ENCODE results near the gene THEMIS. TPM values are rescaled to one million over a fixed set of nuclear protein-coding genes. Genes with fewer than 3 reads are reported as not detected.

THEMIS gene
- total RNA-seq, 1 donor from 2014 or later, result under 0.01 TPM

- Histone ChIP-seq H3K27me3 (ENCODE audit: control insufficient read depth in 3 of 3, insufficient read depth in 3 of 3, low read length in 3 of 3) (no peaks in the 10 kb centered on the region), H3K27ac (ENCODE audit: low read depth, low read length) (no peak overlapping the region), H3K9ac (ENCODE audit: low read depth in 1 of 3, low read length in 3 of 3) (no peak overlapping the region), H3K4me1 (ENCODE audit: control insufficient read depth in 3 of 3, insufficient read depth in 3 of 3, low read length in 3 of 3) (no peaks in the 10 kb centered on the region), H3K4me3 (ENCODE audit: low read length in 3 of 3) (no peak overlapping the region), H3K36me3 (ENCODE audit: control insufficient read depth in 3 of 3, insufficient read depth in 3 of 3, low read length in 3 of 3) (no peaks in the 10 kb centered on the region), H3K9me3 (ENCODE audit: control insufficient read depth in 3 of 3, low read length in 3 of 3) (no peaks in the 10 kb centered on the region)
Observed at GRCh38 chr6:127866766-127867165, 34.1 kb downstream of the THEMIS start.

- Histone ChIP-seq H3K27ac (ENCODE audit: low read depth, low read length) (no peak overlapping the region), H3K27me3 (ENCODE audit: control insufficient read depth in 3 of 3, insufficient read depth in 3 of 3, low read length in 3 of 3) (no peaks in the 10 kb centered on the region), H3K36me3 (ENCODE audit: control insufficient read depth in 3 of 3, insufficient read depth in 3 of 3, low read length in 3 of 3) (no peaks in the 10 kb centered on the region), H3K9ac (ENCODE audit: low read depth in 1 of 3, low read length in 3 of 3) (no peak overlapping the region), H3K4me1 (ENCODE audit: control insufficient read depth in 3 of 3, insufficient read depth in 3 of 3, low read length in 3 of 3) (no peaks in the 10 kb centered on the region), H3K4me3 (ENCODE audit: low read length in 3 of 3) (no peak overlapping the region), H3K9me3 (ENCODE audit: control insufficient read depth in 3 of 3, low read length in 3 of 3) (no peaks in the 10 kb centered on the region)
Observed at GRCh38 chr6:127865108-127865507, 35.8 kb downstream of the THEMIS start.

- H3K27me3 ChIP-seq (ENCODE audit: control insufficient read depth in 3 of 3, insufficient read depth in 3 of 3, low read length in 3 of 3), result no peaks in the 10 kb centered on the region
- H3K36me3 ChIP-seq (ENCODE audit: control insufficient read depth in 3 of 3, insufficient read depth in 3 of 3, low read length in 3 of 3), result no peaks in the 10 kb centered on the region
- no peaks in the 10 kb centered on the region for H3K4me1 ChIP-seq (ENCODE audit: control insufficient read depth in 3 of 3, insufficient read depth in 3 of 3, low read length in 3 of 3)
- no peak overlapping the region for H3K9ac ChIP-seq (ENCODE audit: low read depth in 1 of 3, low read length in 3 of 3)
- no peak overlapping the region for H3K4me3 ChIP-seq (ENCODE audit: low read length in 3 of 3)
- H3K9me3 ChIP-seq (ENCODE audit: control insufficient read depth in 3 of 3, low read length in 3 of 3), result no peaks in the 10 kb centered on the region
- no peak overlapping the region for H3K27ac ChIP-seq (ENCODE audit: low read depth, low read length)
Observed at GRCh38 chr6:127864701-127865100, 36.2 kb downstream of the THEMIS start.

- H3K4me3 ChIP-seq (ENCODE audit: low read length in 3 of 3), result no peak overlapping the region
- H3K4me1 ChIP-seq (ENCODE audit: control insufficient read depth in 3 of 3, insufficient read depth in 3 of 3, low read length in 3 of 3), result no peaks in the 10 kb centered on the region
- no peaks in the 10 kb centered on the region for H3K36me3 ChIP-seq (ENCODE audit: control insufficient read depth in 3 of 3, insufficient read depth in 3 of 3, low read length in 3 of 3)
- no peaks in the 10 kb centered on the region for H3K27me3 ChIP-seq (ENCODE audit: control insufficient read depth in 3 of 3, insufficient read depth in 3 of 3, low read length in 3 of 3)
- no peak overlapping the region for H3K27ac ChIP-seq (ENCODE audit: low read depth, low read length)
- no peak overlapping the region for H3K9ac ChIP-seq (ENCODE audit: low read depth in 1 of 3, low read length in 3 of 3)
- no peaks in the 10 kb centered on the region for H3K9me3 ChIP-seq (ENCODE audit: control insufficient read depth in 3 of 3, low read length in 3 of 3)
Observed at GRCh38 chr6:127860723-127861122, 40.1 kb downstream of the THEMIS start.

GRCh38 chr6:127859956-127860355, 40.9 kb downstream of the THEMIS start:
- H3K4me1 ChIP-seq (ENCODE audit: control insufficient read depth in 3 of 3, insufficient read depth in 3 of 3, low read length in 3 of 3), result no peaks in the 10 kb centered on the region
- no peak overlapping the region for H3K9ac ChIP-seq (ENCODE audit: low read depth in 1 of 3, low read length in 3 of 3)
- H3K27ac ChIP-seq (ENCODE audit: low read depth, low read length), result no peak overlapping the region
- no peaks in the 10 kb centered on the region for H3K27me3 ChIP-seq (ENCODE audit: control insufficient read depth in 3 of 3, insufficient read depth in 3 of 3, low read length in 3 of 3)
- H3K9me3 ChIP-seq (ENCODE audit: control insufficient read depth in 3 of 3, low read length in 3 of 3), result no peaks in the 10 kb centered on the region
- no peak overlapping the region for H3K4me3 ChIP-seq (ENCODE audit: low read length in 3 of 3)
- H3K36me3 ChIP-seq (ENCODE audit: control insufficient read depth in 3 of 3, insufficient read depth in 3 of 3, low read length in 3 of 3), result no peaks in the 10 kb centered on the region

- no peaks in the 10 kb centered on the region for H3K9me3 ChIP-seq (ENCODE audit: control insufficient read depth in 3 of 3, low read length in 3 of 3)
- no peaks in the 10 kb centered on the region for H3K4me1 ChIP-seq (ENCODE audit: control insufficient read depth in 3 of 3, insufficient read depth in 3 of 3, low read length in 3 of 3)
- H3K27ac ChIP-seq (ENCODE audit: low read depth, low read length), result no peak overlapping the region
- H3K9ac ChIP-seq (ENCODE audit: low read depth in 1 of 3, low read length in 3 of 3), result no peak overlapping the region
- H3K27me3 ChIP-seq (ENCODE audit: control insufficient read depth in 3 of 3, insufficient read depth in 3 of 3, low read length in 3 of 3), result no peaks in the 10 kb centered on the region
- no peak overlapping the region for H3K4me3 ChIP-seq (ENCODE audit: low read length in 3 of 3)
- H3K36me3 ChIP-seq (ENCODE audit: control insufficient read depth in 3 of 3, insufficient read depth in 3 of 3, low read length in 3 of 3), result no peaks in the 10 kb centered on the region
Observed at GRCh38 chr6:127858727-127859391, 42.0 kb downstream of the THEMIS start.

GRCh38 chr6:127857051-127857637, 43.7 kb downstream of the THEMIS start:
- Histone ChIP-seq H3K4me3 (ENCODE audit: low read length in 3 of 3) (no peak overlapping the region), H3K9me3 (ENCODE audit: control insufficient read depth in 3 of 3, low read length in 3 of 3) (no peaks in the 10 kb centered on the region), H3K4me1 (ENCODE audit: control insufficient read depth in 3 of 3, insufficient read depth in 3 of 3, low read length in 3 of 3) (no peaks in the 10 kb centered on the region), H3K36me3 (ENCODE audit: control insufficient read depth in 3 of 3, insufficient read depth in 3 of 3, low read length in 3 of 3) (no peaks in the 10 kb centered on the region), H3K27ac (ENCODE audit: low read depth, low read length) (no peak overlapping the region), H3K27me3 (ENCODE audit: control insufficient read depth in 3 of 3, insufficient read depth in 3 of 3, low read length in 3 of 3) (no peaks in the 10 kb centered on the region), H3K9ac (ENCODE audit: low read depth in 1 of 3, low read length in 3 of 3) (no peak overlapping the region)

- Histone ChIP-seq H3K4me3 (ENCODE audit: low read length in 3 of 3) (no peak overlapping the region), H3K9me3 (ENCODE audit: control insufficient read depth in 3 of 3, low read length in 3 of 3) (no peaks in the 10 kb centered on the region), H3K27me3 (ENCODE audit: control insufficient read depth in 3 of 3, insufficient read depth in 3 of 3, low read length in 3 of 3) (no peaks in the 10 kb centered on the region), H3K36me3 (ENCODE audit: control insufficient read depth in 3 of 3, insufficient read depth in 3 of 3, low read length in 3 of 3) (no peaks in the 10 kb centered on the region), H3K4me1 (ENCODE audit: control insufficient read depth in 3 of 3, insufficient read depth in 3 of 3, low read length in 3 of 3) (no peaks in the 10 kb centered on the region), H3K27ac (ENCODE audit: low read depth, low read length) (no peak overlapping the region), H3K9ac (ENCODE audit: low read depth in 1 of 3, low read length in 3 of 3) (no peak overlapping the region)
Observed at GRCh38 chr6:127855542-127856159, 45.2 kb downstream of the THEMIS start.

GRCh38 chr6:127854009-127854408, 46.8 kb downstream of the THEMIS start:
- Histone ChIP-seq H3K36me3 (ENCODE audit: control insufficient read depth in 3 of 3, insufficient read depth in 3 of 3, low read length in 3 of 3) (no peaks in the 10 kb centered on the region), H3K9ac (ENCODE audit: low read depth in 1 of 3, low read length in 3 of 3) (no peak overlapping the region), H3K9me3 (ENCODE audit: control insufficient read depth in 3 of 3, low read length in 3 of 3) (no peaks in the 10 kb centered on the region), H3K27ac (ENCODE audit: low read depth, low read length) (no peak overlapping the region), H3K4me1 (ENCODE audit: control insufficient read depth in 3 of 3, insufficient read depth in 3 of 3, low read length in 3 of 3) (no peaks in the 10 kb centered on the region), H3K27me3 (ENCODE audit: control insufficient read depth in 3 of 3, insufficient read depth in 3 of 3, low read length in 3 of 3) (no peaks in the 10 kb centered on the region), H3K4me3 (ENCODE audit: low read length in 3 of 3) (no peak overlapping the region)

- Histone ChIP-seq H3K36me3 (ENCODE audit: control insufficient read depth in 3 of 3, insufficient read depth in 3 of 3, low read length in 3 of 3) (no peaks in the 10 kb centered on the region), H3K4me3 (ENCODE audit: low read length in 3 of 3) (no peak overlapping the region), H3K9me3 (ENCODE audit: control insufficient read depth in 3 of 3, low read length in 3 of 3) (no peaks in the 10 kb centered on the region), H3K27ac (ENCODE audit: low read depth, low read length) (no peak overlapping the region), H3K4me1 (ENCODE audit: control insufficient read depth in 3 of 3, insufficient read depth in 3 of 3, low read length in 3 of 3) (no peaks in the 10 kb centered on the region), H3K9ac (ENCODE audit: low read depth in 1 of 3, low read length in 3 of 3) (no peak overlapping the region), H3K27me3 (ENCODE audit: control insufficient read depth in 3 of 3, insufficient read depth in 3 of 3, low read length in 3 of 3) (no peaks in the 10 kb centered on the region)
Observed at GRCh38 chr6:127851197-127851596, 49.7 kb downstream of the THEMIS start.
